Spleen (tissue), 11 donors: ENCODE results near the gene MORC1. TPM values are rescaled to one million over a fixed set of nuclear protein-coding genes. Genes with fewer than 3 reads are reported as not detected.

Experiments
- DNase-seq: peaks from one replicate; pipeline ENCODE4 v3.0.0-alpha.2; 2020
- H3K27ac ChIP-seq, 8 donors: fragments of 200-600 bp; sonication (generic) in 7 of 8; 1 replicate in 4 of 8; 2 replicates in 4 of 8; pipeline versions ENCODE4 v1.5.0 to v1.8.0; 2016 to 2021; ENCODE audit warnings: inconsistent platforms in 4 of 8, mild to moderate bottlenecking in 4 of 8, moderate library complexity in 1 of 8
- H3K27me3 ChIP-seq, 7 donors: fragments of 200-600 bp; sonication (generic) in 6 of 7; replicated peaks in 1 of 7; 1 replicate in 4 of 7; 2 replicates in 3 of 7; pipeline versions ENCODE4 v1.5.0 to v1.8.0; 2016 to 2021; ENCODE audit warnings: inconsistent platforms in 3 of 7, mild to moderate bottlenecking in 1 of 7
- H3K36me3 ChIP-seq, 6 donors: fragments of 200-600 bp; sonication (generic) in 5 of 6; 1 replicate in 4 of 6; 2 replicates in 2 of 6; pipeline versions ENCODE4 v1.5.0 to v1.8.0; 2016 to 2021; ENCODE audit warnings: inconsistent platforms in 2 of 6
- H3K4me1 ChIP-seq, 6 donors: fragments of 200-600 bp; sonication (generic) in 5 of 6; 1 replicate in 3 of 6; 2 replicates in 3 of 6; pipeline versions ENCODE4 v1.5.0 to v1.8.0; 2016 to 2021; ENCODE audit warnings: inconsistent platforms in 3 of 6
- H3K4me3 ChIP-seq, 8 donors: fragments of 200-600 bp; sonication (generic) in 7 of 8; 1 replicate in 4 of 8; 2 replicates in 4 of 8; pipeline versions ENCODE4 v1.5.0 to v1.8.0; 2016 to 2021; ENCODE audit warnings: inconsistent platforms in 4 of 8, mild to moderate bottlenecking in 4 of 8, moderate library complexity in 2 of 8
- H3K9me3 ChIP-seq, 8 donors: fragments of 200-600 bp; sonication (generic) in 7 of 8; 1 replicate in 4 of 8; 2 replicates in 4 of 8; pipeline versions ENCODE4 v1.5.0 to v1.8.0; 2016 to 2021; ENCODE audit warnings: inconsistent platforms in 4 of 8
- CTCF ChIP-seq, 11 experiments: fragments of 200-600 bp in 7 of 11; fragments of 450-650 bp in 4 of 11; sonication (generic) in 4 of 11; IDR thresholded peaks in 8 of 11; conservative IDR thresholded peaks in 3 of 11; 1 replicate in 7 of 11; 2 replicates in 4 of 11; pipeline versions ENCODE4 v1.4.0 to v1.8.0; 2016 to 2021; ENCODE audit warnings: antibody characterized with exemption in 11 of 11, inconsistent platforms in 4 of 11, mild to moderate bottlenecking in 1 of 11
- POLR2A ChIP-seq, 3 donors: fragments of 450-650 bp; IDR thresholded peaks; one replicate each; pipeline ENCODE4 v1.5.1; 2017; ENCODE audit warnings: antibody characterized with exemption in 3 of 3, mild to moderate bottlenecking in 1 of 3
- POLR2AphosphoS5 ChIP-seq, 3 donors: sonication (generic); formaldehyde crosslinking; IDR thresholded peaks; one replicate each; pipeline ENCODE4 v1.5.1; 2017; ENCODE audit warnings: antibody characterized with exemption in 3 of 3
- WGBS, 5 donors: extraction: QIAGEN DNeasy Blood & Tissue Kit in 3 of 5; methylation state at CpG; one replicate each; pipeline versions ENCODE4 v1.1.5 to v1.1.7; 2013 to 2018; 5-methylcytosine and 5-hydroxymethylcytosine counted together
- intact Hi-C: fragments of 100-400 bp; cut with DNase I; formaldehyde crosslinking; loops from one replicate; pipeline ENCODE4 v1.15.0; 2023; ENCODE audit warnings: low total_unique reads
- polyA plus RNA-seq, 3 donors: library from polyadenylated mRNA; stranded (reverse); fragments of 200-250 nt; gene quantifications; one replicate each; pipeline ENCODE4 v1.2.1, GENCODE V29; 2013
- total RNA-seq, 7 donors: library from RNA; depleted of rRNA in 3 of 7; stranded (reverse); fragments of >200 nt in 3 of 7; fragmentation: NEBNext Ultra II Directional in 4 of 7; extraction: Animal tissue kit (Norgen Biotek cat#: 25700) in 4 of 7; gene quantifications; one replicate each; pipeline versions ENCODE4 v1.1.0 to v1.2.1, GENCODE V29; 2016 to 2021
- donor health status: healthy with polysubstance abuse.
- donor health status: DM: no; HTN: no; CAD: no; lungs with moderate emphysema.
- donor health status: DM: no; HTN: no; CAD: no.
- donor health status: Bipolar disorder and iron deficiency.
- donor health status: healthy.
- donor health status: DM: no; HTN: no; CAD: no.
- donor health status: DM: yes; HTN: yes; CAD: no.

Gene MORC1
- total and polyA plus RNA-seq, 10 donors, result 0.03 to 0.24 (median 0.13) TPM; not detected in 6

- intact Hi-C loops, result no loop called here
- no peaks in the 10 kb centered on the region for H3K27me3 ChIP-seq
Observed at GRCh38 chr3:109026821-109027220, 91.1 kb downstream of the MORC1 start.

GRCh38 chr3:109025896-109026295 lies 92.0 kb downstream of the MORC1 start:
- DNase-seq, result no peak
- H3K27me3 ChIP-seq, result no peaks in the 10 kb centered on the region
- intact Hi-C loops, result no loop called here
- H3K9me3 ChIP-seq, result no peaks in the 10 kb centered on the region
- H3K4me1 ChIP-seq, result no peaks in the 10 kb centered on the region
- no peak overlapping the region for H3K27ac ChIP-seq
- no peak for TF ChIP-seq POLR2AphosphoS5 (IDR thresholded peaks at IDR 0.05)
- no peak for TF ChIP-seq POLR2A (IDR thresholded peaks at IDR 0.05)
- no peak for TF ChIP-seq CTCF (IDR thresholded peaks at IDR 0.05 in 8 of 11, conservative IDR thresholded peaks at IDR 0.05 in 3 of 11)
- H3K4me3 ChIP-seq, result no peak overlapping the region
- no peaks in the 10 kb centered on the region for H3K36me3 ChIP-seq

More at GRCh38 chr3:109026821-109027220, 91.1 kb downstream of the MORC1 start:
- no peak overlapping the region for H3K4me3 ChIP-seq
- no peaks in the 10 kb centered on the region for H3K9me3 ChIP-seq
- TF ChIP-seq POLR2AphosphoS5 (IDR thresholded peaks at IDR 0.05) (no peak), CTCF (IDR thresholded peaks at IDR 0.05 in 8 of 11, conservative IDR thresholded peaks at IDR 0.05 in 3 of 11) (no peak), POLR2A (IDR thresholded peaks at IDR 0.05) (no peak)
- H3K36me3 ChIP-seq, result no peaks in the 10 kb centered on the region
- DNase-seq, result no peak
- no peak overlapping the region for H3K27ac ChIP-seq
- no peaks in the 10 kb centered on the region for H3K4me1 ChIP-seq

DNA sequence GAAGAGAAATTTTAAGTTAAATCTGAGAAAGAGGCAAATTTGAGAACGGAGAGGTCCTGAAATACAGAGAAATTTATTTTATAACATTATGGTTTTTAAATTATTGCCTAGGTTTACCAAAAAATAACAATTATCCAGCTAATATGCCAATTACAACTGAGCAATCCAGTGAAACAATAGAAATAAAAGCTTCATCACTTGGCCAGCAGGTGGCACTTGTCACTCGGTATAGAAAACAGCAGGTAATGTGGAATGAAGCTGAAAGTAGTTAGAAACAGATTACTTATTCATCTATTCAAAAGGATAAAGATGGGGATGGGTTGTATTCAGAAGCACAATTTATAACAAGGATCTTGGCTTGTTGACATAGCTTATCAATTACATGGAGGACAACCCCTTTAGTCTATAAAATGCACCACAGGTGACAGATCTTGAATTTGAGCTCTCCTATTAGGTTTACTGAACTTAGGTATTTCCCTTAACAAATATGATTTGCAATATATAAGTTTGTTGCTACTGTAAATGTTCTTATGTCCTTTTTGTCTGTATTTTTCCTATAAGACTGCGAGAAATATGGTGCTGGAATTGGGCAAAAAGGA lies 94.2 kb downstream of the MORC1 start:
- Histone ChIP-seq H3K27ac (no peak overlapping the region), H3K36me3 (no peaks in the 10 kb centered on the region), H3K4me3 (no peak overlapping the region), H3K27me3 (no peaks in the 10 kb centered on the region), H3K9me3 (no peaks in the 10 kb centered on the region), H3K4me1 (no peaks in the 10 kb centered on the region)
- no peak for DNase-seq
- TF ChIP-seq POLR2AphosphoS5 (IDR thresholded peaks at IDR 0.05) (no peak), CTCF (IDR thresholded peaks at IDR 0.05 in 8 of 11, conservative IDR thresholded peaks at IDR 0.05 in 3 of 11) (peak in 7 of 11 experiments; percentile 40 to 71 (median 63))
- intact Hi-C loops, result no loop called here
- WGBS, 5 donors, result 32 to 36% (median 34%) methylated on average over 3 of the region's 3 CpGs

DNA sequence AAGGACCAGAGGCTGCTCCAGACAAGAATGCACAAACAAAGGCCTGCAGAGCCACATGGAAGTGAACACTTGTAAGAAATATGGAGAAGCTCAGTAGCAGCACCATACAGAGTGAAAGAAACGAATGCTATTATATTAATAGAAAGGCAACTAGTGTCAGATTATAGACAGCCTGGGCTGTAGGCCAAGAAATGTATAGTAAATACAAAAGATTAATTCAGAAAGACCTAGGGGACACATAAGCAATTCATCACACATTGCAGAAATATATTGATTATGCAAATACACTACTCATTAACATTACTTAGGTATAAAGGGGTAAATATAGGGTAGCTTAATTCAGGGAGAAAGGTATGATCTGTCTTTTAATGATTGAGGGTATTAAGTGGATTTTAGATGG lies 94.8 kb downstream of the MORC1 start:
- Histone ChIP-seq H3K4me1 (no peaks in the 10 kb centered on the region), H3K4me3 (no peak overlapping the region), H3K9me3 (no peaks in the 10 kb centered on the region), H3K36me3 (no peaks in the 10 kb centered on the region), H3K27me3 (no peaks in the 10 kb centered on the region), H3K27ac (no peak overlapping the region)
- TF ChIP-seq POLR2AphosphoS5 (IDR thresholded peaks at IDR 0.05) (no peak), POLR2A (IDR thresholded peaks at IDR 0.05) (no peak), CTCF (IDR thresholded peaks at IDR 0.05 in 8 of 11, conservative IDR thresholded peaks at IDR 0.05 in 3 of 11) (no peak)
- no peak for DNase-seq
- WGBS, 5 donors, result 67 to 89% (median 84%) methylated on average over 1 of the region's 1 CpG
- intact Hi-C loops, result no loop called here
